ENCODE results near the gene MIEF1. TPM values are rescaled to one million over a fixed set of nuclear protein-coding genes. Genes with fewer than 3 reads are reported as not detected.

The MIEF1 gene
- total RNA-seq, 1 experiment from 2014 or later: 29.9 TPM

- in situ Hi-C loops (cut with HindIII; ENCODE audit: low pct_unique_long_range_greater_than_20kb, low sequenced_read_pairs) (no loop called here), intact Hi-C loops (cut with micrococcal nuclease; ENCODE audit: unreplicated experiment) (loop anchor here (5.0 kb wide), 1 partner anchor 33 kb away; the partner anchor contains the start of gene RPS19BP1)
- Histone ChIP-seq H3K9me3 (ENCODE audit: control insufficient read depth, insufficient read depth, low read depth, low read length) (no peaks in the 10 kb centered on the region), H3K36me3 (ENCODE audit: control insufficient read depth, insufficient read depth, low read length) (peaks cover 5% of the 10 kb centered on the region; the same call in 1 of the 2 replicates), H3K4me1 (ENCODE audit: control insufficient read depth, insufficient read depth, low read length) (peaks cover 16% of the 10 kb centered on the region), H3K27ac (ENCODE audit: low read length) (no peak overlapping the region), H3K4me3 (ENCODE audit: low read depth in 2 of 2, low read length in 2 of 2) (no peak overlapping the region), H3K27me3 (ENCODE audit: control insufficient read depth, insufficient read depth, low read length) (no peaks in the 10 kb centered on the region)
- ChIA-PET CTCF (no interaction called here), POLR2A (interaction anchor here (1.0 kb wide), 1 partner anchor 21 kb away, joined by 4 read pairs; the partner anchor contains the start of gene ATF4)
- DNase-seq (ENCODE audit: low read depth, low spot score) (no peak), ATAC-seq (no peak)
- no peak for TF ChIP-seq TCF7L2 (IDR thresholded peaks at IDR 0.05; ENCODE audit: low read depth, low read length)
- TF ChIP-seq REST (IDR thresholded peaks at IDR 0.05; ENCODE audit: insufficient read depth in 1 of 2, low read depth in 2 of 2, low read length in 1 of 2): no peak
- TF ChIP-seq SIN3A (IDR thresholded peaks at IDR 0.05; ENCODE audit: borderline replicate concordance, insufficient read depth, low read depth, low read length): no peak
- TF ChIP-seq, protein P1, sequence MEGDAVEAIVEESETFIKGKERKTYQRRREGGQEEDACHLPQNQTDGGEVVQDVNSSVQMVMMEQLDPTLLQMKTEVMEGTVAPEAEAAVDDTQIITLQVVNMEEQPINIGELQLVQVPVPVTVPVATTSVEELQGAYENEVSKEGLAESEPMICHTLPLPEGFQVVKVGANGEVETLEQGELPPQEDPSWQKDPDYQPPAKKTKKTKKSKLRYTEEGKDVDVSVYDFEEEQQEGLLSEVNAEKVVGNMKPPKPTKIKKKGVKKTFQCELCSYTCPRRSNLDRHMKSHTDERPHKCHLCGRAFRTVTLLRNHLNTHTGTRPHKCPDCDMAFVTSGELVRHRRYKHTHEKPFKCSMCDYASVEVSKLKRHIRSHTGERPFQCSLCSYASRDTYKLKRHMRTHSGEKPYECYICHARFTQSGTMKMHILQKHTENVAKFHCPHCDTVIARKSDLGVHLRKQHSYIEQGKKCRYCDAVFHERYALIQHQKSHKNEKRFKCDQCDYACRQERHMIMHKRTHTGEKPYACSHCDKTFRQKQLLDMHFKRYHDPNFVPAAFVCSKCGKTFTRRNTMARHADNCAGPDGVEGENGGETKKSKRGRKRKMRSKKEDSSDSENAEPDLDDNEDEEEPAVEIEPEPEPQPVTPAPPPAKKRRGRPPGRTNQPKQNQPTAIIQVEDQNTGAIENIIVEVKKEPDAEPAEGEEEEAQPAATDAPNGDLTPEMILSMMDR (IDR thresholded peaks at IDR 0.05): no peak
- no peak for TF ChIP-seq POLR2AphosphoS5 (IDR thresholded peaks at IDR 0.05; ENCODE audit: low read depth, low read length)
- BruUV-seq (replicated peaks): no TSS peak
These were observed 3.3 kb upstream of the MIEF1 start for GRCh38 chr22:39498802-39499201.

GRCh38 chr22:39500101-39500500, 2.0 kb upstream of the MIEF1 start:
- H3K9me3 ChIP-seq (ENCODE audit: control insufficient read depth, insufficient read depth, low read depth, low read length): no peaks in the 10 kb centered on the region
- intact Hi-C loops (cut with micrococcal nuclease; ENCODE audit: unreplicated experiment) (no loop called here), in situ Hi-C loops (cut with HindIII; ENCODE audit: low pct_unique_long_range_greater_than_20kb, low sequenced_read_pairs) (no loop called here)
- no peaks in the 10 kb centered on the region for H3K27me3 ChIP-seq (ENCODE audit: control insufficient read depth, insufficient read depth, low read length)
- ChIA-PET POLR2A (interaction anchor here (0.6 kb wide), 1 partner anchor 103 kb away, joined by 5 read pairs; no protein-coding TSS in a partner anchor), CTCF (no interaction called here)
- H3K27ac ChIP-seq (ENCODE audit: low read length): peak overlapping the region; percentile 89; the same call in 1 of the 2 replicates
- H3K36me3 ChIP-seq (ENCODE audit: control insufficient read depth, insufficient read depth, low read length): peaks cover 8% of the 10 kb centered on the region; the same call in 1 of the 2 replicates
- H3K4me3 ChIP-seq (ENCODE audit: low read depth in 2 of 2, low read length in 2 of 2): no peak overlapping the region
- no TSS peak for BruUV-seq (replicated peaks)
- peaks cover 16% of the 10 kb centered on the region for H3K4me1 ChIP-seq (ENCODE audit: control insufficient read depth, insufficient read depth, low read length)
- TF ChIP-seq, protein P1 (IDR thresholded peaks at IDR 0.05): no peak
- TF ChIP-seq REST (IDR thresholded peaks at IDR 0.05; ENCODE audit: insufficient read depth in 1 of 2, low read depth in 2 of 2, low read length in 1 of 2) (no peak), TCF7L2 (IDR thresholded peaks at IDR 0.05; ENCODE audit: low read depth, low read length) (no peak), POLR2AphosphoS5 (IDR thresholded peaks at IDR 0.05; ENCODE audit: low read depth, low read length) (no peak), SIN3A (IDR thresholded peaks at IDR 0.05; ENCODE audit: borderline replicate concordance, insufficient read depth, low read depth, low read length) (no peak)
- DNase-seq (ENCODE audit: low read depth, low spot score): no peak
- no peak for ATAC-seq

All from Panc1 (cell line).